Measurements from ENCODE around the gene SPATA31C1.

SPATA31C1 gene

DNA sequence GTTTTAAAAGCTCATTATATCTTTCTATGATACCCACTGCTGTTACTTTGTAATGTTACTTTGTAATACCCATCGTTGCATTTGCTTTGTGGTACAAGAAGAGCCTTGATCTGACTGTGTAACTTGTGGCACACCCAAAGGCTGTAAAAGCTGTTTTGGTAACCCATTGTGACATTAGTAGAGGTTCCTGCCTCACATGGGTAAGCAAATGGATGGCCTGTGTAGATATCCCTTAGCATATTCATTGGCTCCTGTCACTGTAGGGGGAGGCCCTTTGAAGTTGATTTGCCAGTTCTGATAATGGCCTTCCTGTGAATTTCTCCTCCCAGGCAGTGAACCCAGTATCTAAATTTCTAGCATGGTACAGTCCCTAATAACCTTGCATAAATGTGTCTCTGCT is 40.8 kb downstream of the SPATA31C1 start:
- TF ChIP-seq POLR2AphosphoS5 (IDR thresholded peaks at IDR 0.05; ENCODE audit: low read depth, low read length), result no peak
- TF ChIP-seq, protein P1, sequence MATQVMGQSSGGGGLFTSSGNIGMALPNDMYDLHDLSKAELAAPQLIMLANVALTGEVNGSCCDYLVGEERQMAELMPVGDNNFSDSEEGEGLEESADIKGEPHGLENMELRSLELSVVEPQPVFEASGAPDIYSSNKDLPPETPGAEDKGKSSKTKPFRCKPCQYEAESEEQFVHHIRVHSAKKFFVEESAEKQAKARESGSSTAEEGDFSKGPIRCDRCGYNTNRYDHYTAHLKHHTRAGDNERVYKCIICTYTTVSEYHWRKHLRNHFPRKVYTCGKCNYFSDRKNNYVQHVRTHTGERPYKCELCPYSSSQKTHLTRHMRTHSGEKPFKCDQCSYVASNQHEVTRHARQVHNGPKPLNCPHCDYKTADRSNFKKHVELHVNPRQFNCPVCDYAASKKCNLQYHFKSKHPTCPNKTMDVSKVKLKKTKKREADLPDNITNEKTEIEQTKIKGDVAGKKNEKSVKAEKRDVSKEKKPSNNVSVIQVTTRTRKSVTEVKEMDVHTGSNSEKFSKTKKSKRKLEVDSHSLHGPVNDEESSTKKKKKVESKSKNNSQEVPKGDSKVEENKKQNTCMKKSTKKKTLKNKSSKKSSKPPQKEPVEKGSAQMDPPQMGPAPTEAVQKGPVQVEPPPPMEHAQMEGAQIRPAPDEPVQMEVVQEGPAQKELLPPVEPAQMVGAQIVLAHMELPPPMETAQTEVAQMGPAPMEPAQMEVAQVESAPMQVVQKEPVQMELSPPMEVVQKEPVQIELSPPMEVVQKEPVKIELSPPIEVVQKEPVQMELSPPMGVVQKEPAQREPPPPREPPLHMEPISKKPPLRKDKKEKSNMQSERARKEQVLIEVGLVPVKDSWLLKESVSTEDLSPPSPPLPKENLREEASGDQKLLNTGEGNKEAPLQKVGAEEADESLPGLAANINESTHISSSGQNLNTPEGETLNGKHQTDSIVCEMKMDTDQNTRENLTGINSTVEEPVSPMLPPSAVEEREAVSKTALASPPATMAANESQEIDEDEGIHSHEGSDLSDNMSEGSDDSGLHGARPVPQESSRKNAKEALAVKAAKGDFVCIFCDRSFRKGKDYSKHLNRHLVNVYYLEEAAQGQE (IDR thresholded peaks at IDR 0.05; ENCODE audit: insufficient read depth in 1 of 2, low read depth in 2 of 2, low read length in 2 of 2), result no peak
- no peak for TF ChIP-seq FOXP2 (optimal IDR thresholded peaks at IDR 0.05; ENCODE audit: borderline replicate concordance, extremely low read depth, extremely low read length, insufficient read depth)
- TF ChIP-seq TAF1 (IDR thresholded peaks at IDR 0.05; ENCODE audit: borderline replicate concordance, insufficient read depth, low read length), result no peak
- TF ChIP-seq SIN3A (IDR thresholded peaks at IDR 0.05; ENCODE audit: borderline replicate concordance, insufficient read depth, low read length), result no peak

DNA sequence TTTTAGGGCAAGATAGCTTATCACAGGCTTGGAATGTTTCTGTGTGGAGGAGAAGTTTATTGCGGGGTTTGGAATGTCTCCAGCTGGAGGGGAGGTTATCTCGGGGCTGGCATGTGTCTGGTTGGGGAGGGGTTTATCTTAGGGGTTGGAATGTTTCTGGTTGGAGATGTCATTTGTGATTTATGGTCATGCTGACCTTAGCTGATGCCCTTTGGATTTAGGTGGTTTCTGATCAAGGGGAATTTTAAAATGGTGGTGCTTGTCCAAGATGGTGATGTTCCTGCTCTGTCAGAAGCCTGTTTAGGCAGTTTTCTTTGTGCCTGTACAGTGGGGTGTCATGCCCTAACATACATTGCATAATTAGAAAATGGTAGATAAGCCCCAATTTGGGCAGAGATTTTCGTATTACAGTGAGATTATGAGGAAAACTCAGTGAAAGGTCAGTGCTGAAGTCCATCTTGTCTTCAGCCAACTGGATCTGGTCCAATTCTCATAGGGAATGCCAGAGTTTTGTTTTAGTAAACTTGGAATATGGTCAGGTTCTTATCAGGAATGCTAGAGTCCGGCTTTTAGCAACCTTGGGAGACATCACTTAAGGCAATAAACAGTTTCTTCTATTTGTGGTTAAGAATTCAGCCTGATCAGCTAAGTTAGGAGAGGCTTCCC is 42.3 kb downstream of the SPATA31C1 start:
- TF ChIP-seq FOXP2 (optimal IDR thresholded peaks at IDR 0.05; ENCODE audit: borderline replicate concordance, extremely low read depth, extremely low read length, insufficient read depth) (no peak), SIN3A (IDR thresholded peaks at IDR 0.05; ENCODE audit: borderline replicate concordance, insufficient read depth, low read length) (no peak), TAF1 (IDR thresholded peaks at IDR 0.05; ENCODE audit: borderline replicate concordance, insufficient read depth, low read length) (no peak), POLR2AphosphoS5 (IDR thresholded peaks at IDR 0.05; ENCODE audit: low read depth, low read length) (no peak)
- TF ChIP-seq, protein P1 (IDR thresholded peaks at IDR 0.05; ENCODE audit: insufficient read depth in 1 of 2, low read depth in 2 of 2, low read length in 2 of 2), result no peak

DNA sequence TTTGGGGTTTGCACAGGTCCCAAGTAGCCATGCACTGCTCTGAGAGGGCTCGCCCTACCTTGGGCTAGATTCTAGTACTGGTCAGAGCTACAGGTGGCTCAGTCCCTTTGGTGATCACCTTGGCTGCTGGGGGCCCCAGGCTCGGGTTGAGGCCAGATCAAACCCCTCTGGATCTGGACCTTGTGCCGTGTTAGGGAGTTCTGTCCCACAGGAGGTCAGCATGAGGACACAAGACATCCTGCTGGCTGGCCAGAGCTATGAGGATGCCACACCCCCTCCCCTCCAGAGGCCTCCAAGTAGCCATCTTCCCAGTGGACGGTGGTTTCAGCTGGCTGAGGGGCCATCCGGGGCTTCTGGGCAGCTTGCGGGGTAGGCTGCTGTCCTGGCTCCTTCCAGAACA is 46.0 kb downstream of the SPATA31C1 start:
- TF ChIP-seq FOXP2 (optimal IDR thresholded peaks at IDR 0.05; ENCODE audit: borderline replicate concordance, extremely low read depth, extremely low read length, insufficient read depth) (no peak), TAF1 (IDR thresholded peaks at IDR 0.05; ENCODE audit: borderline replicate concordance, insufficient read depth, low read length) (no peak), SIN3A (IDR thresholded peaks at IDR 0.05; ENCODE audit: borderline replicate concordance, insufficient read depth, low read length) (no peak), POLR2AphosphoS5 (IDR thresholded peaks at IDR 0.05; ENCODE audit: low read depth, low read length) (no peak)
- TF ChIP-seq, protein P1 (IDR thresholded peaks at IDR 0.05; ENCODE audit: insufficient read depth in 1 of 2, low read depth in 2 of 2, low read length in 2 of 2), result no peak

DNA sequence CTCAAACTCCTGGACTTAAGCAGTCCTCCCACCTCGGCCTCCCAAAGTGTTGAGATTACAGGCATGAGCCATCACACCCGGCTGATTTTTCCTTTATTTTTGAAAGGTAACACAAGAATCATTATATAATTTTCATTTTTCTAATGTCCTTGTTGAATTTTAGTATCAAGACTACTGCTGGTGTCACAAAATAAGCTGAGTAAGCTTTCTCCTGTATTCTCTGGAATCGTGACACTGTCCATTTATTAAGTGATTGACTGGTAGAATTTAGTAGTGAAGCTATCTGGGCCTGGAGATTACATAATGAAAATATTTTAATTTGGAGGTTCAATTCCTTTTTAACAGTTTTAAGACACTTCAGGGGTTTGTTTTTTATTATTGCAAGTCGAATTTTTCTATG is 47.1 kb downstream of the SPATA31C1 start:
- TF ChIP-seq POLR2AphosphoS5 (IDR thresholded peaks at IDR 0.05; ENCODE audit: low read depth, low read length), result no peak
- TF ChIP-seq, protein P1 (IDR thresholded peaks at IDR 0.05; ENCODE audit: insufficient read depth in 1 of 2, low read depth in 2 of 2, low read length in 2 of 2), result no peak
- TF ChIP-seq FOXP2 (optimal IDR thresholded peaks at IDR 0.05; ENCODE audit: borderline replicate concordance, extremely low read depth, extremely low read length, insufficient read depth), result no peak
- TF ChIP-seq TAF1 (IDR thresholded peaks at IDR 0.05; ENCODE audit: borderline replicate concordance, insufficient read depth, low read length), result no peak

Measured in PFSK-1 (cell line).